Activated CD8-positive, alpha-beta memory T cell treated with anti-CD3 and anti-CD28 coated beads for 24 hours (primary cell): ENCODE measurements around the gene TMEM52B.
A peak's percentile ranks its signal among the peaks of the same experiment; 100 is the strongest.

Source experiments
- DNase-seq: peaks from one replicate; pipeline ENCODE4 v3.0.0-alpha.2; 2020

TMEM52B gene

GRCh38 chr12:10178821-10179220 lies at the start of gene TMEM52B:
TMEM52B (plus strand) TSS chr12:10179032; CDS start chr12:10179575, 543 bp downstream.
- no peak for DNase-seq

DNA sequence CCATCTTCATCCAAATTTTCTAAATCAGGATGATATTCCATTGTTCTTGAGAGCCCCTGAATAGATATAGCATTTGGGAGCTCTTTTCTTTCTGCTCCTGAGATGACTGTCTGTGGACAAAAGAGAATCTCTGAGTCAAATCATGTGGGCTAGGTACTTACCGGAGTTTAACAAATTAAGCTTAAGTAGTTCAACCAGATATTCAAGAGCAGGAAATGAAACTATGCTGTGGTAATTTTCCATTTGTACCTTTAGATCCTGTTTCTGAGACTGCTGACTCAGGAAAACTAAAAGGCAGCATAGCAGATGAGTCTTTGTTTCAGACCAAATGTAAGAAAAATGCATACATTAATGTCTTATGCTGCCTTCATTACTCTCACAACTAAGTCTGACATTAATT lies 48.8 kb upstream of the TMEM52B start, which contains the start of gene CLEC7A:
Gene CLEC7A, minus strand, starts transcription at position 158 of the 400 bp plus-strand sequence. Its CDS starts 117 bp downstream, at position 41.
- DNase-seq: no peak

DNA sequence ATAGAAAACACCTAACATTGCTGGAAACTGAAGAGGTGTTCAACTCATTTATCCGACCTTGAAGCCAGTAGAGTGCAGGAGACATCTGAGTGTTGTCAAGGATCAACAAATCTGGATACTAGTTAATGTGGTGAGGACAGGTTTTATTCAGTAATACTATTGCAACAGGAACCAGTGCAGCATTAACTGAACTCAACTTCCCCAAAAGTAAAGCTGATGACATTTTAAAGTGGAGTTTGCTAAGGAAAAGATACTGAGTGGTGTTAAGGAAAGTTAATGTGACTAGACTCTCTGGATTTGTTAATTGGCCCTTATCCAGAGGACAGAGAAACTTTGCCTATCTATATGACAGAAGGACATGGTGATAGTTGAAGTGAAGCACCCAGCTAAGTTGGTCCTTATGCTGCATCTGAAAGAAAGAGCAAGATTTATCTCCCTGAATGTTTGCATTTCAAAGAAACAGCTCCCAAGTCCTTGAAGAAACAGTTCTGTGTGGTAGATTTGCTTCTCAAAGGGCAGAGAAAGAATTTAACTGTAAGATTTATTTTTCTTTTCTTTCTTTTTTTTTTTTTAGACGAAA lies 47.6 kb upstream of the TMEM52B start:
- DNase-seq: no peak

GRCh38 chr12:10132850-10133370 lies 45.9 kb upstream of the TMEM52B start:
- DNase-seq: no peak

GRCh38 chr12:10135126-10135525 lies 43.7 kb upstream of the TMEM52B start:
- DNase-seq: no peak

- no peak for DNase-seq
Observed at GRCh38 chr12:10136637-10137205, 42.1 kb upstream of the TMEM52B start.

DNA sequence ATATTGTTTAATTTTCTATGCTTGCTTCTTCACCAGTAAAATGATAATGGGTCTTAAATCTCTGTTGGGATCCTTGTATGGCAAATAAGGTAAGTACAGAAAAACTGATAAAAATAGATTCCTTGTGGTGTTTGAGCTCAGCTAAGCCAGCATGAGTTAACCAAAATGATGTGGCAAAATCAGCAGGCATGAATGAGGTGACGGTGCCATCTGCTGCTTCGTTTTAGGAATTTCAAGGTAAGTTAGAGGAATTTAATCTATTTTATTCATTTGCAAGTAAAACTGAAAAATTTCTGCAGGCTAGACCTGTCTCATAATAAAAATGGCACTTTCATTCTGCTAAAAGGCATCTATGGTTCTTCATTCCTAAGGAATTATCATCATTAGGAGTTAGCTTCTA lies 38.8 kb upstream of the TMEM52B start:
- DNase-seq: no peak

DNA sequence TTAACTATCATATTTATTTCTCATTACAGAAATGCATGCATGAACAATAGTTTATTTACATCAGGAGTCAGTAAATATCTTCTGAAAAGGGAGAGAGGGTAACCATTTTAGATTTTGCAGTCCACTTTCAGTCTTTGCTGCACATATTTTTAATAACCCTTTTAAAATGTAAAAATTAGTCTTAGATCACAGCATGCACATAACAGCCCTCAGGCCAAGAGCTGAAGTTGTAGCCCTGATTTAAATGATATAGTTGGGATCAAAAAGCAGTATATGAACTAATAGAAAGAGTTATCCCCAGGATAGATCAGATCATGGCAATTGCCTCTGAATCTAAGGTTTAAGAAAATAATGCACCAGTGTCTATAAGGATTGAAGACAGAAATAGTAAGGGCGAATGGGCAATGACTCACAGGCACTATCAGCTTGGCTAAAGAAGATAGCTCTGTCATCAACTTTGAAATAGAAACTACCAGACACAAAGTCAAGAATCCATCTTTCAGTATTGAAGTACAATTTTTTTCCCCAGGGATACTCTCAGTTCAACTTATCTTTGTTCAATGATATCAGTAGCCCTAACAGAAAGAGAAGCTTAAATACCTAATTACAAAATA lies 35.7 kb upstream of the TMEM52B start:
- no peak for DNase-seq

- DNase-seq: no peak
Observed at GRCh38 chr12:10147714-10148403, 31.0 kb upstream of the TMEM52B start.

- no peak for DNase-seq
Observed at GRCh38 chr12:10151621-10152020, 27.2 kb upstream of the TMEM52B start.

DNA sequence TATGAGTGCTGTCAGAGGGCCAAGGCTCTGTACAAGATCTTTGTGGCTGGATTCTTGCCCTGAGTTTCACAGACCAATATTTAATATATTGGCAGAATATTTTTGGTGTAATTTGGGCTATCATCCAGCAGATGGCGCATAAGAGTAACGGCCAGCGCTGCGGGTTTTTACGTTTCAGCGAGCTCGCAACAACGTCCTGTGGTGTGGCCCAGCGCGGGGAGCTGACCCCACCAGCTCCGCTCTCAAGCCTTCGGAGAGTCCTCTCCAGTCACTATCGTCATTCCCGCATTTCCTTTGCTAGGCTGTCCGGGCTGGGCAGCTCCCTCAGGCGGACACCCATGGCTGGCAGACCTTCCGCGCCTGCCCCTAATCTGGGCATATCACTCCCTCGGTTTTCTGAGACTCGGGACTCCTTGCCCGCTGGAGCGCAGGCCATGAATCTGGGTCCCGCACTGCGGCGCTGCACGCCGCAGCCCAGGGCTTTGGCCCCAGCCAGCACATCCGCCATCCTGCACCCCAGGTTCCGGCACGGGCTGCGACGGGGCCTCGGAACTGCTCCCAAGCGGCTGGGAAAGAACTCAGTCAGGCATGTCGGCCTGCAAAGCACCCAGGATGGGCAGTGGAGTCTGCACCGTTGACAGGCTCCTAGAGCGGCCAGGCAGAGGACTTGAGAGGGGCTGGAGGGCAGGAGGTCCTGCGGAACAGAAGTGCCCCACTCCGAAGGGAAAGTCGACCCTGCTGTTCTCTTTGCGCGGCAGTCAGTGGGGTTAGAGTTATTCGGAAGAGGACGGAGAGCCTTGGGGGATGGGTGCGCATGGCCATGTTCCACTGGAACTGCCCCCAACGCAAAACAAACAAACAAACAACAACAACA lies 25.3 kb upstream of the TMEM52B start:
- peak; percentile 89 for DNase-seq

- DNase-seq: no peak
Observed at GRCh38 chr12:10154145-10154496, 24.7 kb upstream of the TMEM52B start.

GRCh38 chr12:10155966-10156365 lies 22.9 kb upstream of the TMEM52B start:
- DNase-seq: no peak

DNA sequence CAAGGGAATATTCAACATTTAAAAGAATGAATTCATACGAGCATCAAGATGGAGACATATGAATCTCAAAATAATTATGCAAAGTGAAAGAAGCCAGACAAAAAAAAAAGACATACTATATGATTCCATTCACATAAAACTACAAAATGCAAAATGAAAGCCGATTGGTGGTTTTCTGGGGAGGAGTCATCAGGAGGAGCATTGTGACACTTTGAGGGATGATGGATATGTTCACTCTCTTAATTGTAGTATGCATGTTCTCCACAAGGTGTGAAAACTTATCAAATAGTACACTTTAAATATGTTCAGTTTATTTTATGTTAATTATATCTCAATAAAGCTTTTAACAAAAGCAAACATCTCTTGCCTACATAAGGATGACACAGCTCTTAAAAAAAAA lies 20.4 kb upstream of the TMEM52B start:
- no peak for DNase-seq

GRCh38 chr12:10159280-10159679 lies 19.6 kb upstream of the TMEM52B start:
- no peak for DNase-seq

GRCh38 chr12:10160617-10161385 lies 18.0 kb upstream of the TMEM52B start:
- DNase-seq: no peak

DNA sequence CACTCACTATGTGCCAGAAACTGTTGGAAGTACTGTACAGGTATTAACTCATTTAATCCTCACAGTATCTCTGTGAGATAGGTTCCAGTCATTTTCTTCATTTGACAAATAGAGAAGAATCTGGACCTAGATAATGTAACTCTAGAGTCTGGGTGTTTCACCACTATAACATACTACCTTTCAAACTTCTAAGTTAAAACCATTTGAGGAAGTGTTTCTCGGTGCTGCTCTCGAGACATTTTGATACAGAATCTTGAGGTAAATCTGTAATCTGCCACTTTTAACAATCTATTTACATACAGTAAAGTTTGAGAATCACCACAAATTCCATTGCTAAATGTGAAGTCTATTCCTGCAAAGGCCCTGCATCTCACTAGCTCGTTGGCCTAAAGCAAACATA lies 15.7 kb upstream of the TMEM52B start:
- no peak for DNase-seq

- DNase-seq: no peak
Observed at GRCh38 chr12:10165421-10165820, 13.4 kb upstream of the TMEM52B start.

DNA sequence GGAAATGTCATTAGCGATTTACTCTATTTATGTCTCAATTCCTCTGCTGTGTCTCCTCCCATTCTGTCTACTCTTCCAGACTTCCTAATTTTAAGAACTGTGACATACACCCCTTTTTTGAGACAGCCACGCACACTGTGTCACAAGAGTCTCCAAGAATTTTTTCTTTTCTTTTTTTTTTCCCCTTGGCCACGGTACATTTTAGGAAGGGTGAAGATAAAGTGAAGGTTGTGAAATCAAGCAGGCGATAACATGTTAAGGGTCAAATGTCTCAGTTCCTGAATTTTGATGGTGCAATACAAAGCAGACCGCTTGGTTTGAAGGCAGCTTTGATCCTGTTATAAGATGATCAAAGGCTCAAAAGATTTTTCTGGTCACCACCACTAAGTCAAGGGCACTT lies 11.2 kb upstream of the TMEM52B start:
- DNase-seq: no peak

DNA sequence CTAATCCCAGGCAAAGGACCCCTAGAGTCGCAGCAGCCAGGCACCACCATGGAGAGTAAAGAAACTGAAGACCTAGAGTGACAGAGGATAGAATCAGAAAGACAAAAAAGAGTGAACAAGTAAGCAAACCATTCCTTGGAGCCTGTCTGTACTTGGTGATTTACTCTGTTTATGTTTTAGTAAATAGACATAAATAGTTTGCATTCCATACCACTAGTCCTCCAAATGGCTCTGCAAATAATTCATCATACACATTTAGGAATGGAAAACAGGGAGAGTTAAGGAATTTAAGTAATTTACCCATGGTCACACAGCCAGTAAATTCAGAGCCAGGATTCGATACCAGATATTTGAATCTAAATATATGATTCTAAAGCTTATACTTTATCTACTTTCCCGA lies 9.7 kb upstream of the TMEM52B start:
- DNase-seq: no peak

GRCh38 chr12:10170216-10170615 lies 8.6 kb upstream of the TMEM52B start:
- DNase-seq: no peak
